Mucosa of stomach (tissue), 1 donor: Measurements from ENCODE around the gene RHO.
"Not testable (repeated sequence)": the region's sequence is repeated elsewhere in the genome, so short reads cannot be mapped to it uniquely, and the experiment has no call there.

Experiments used
- H3K27me3 ChIP-seq: one replicate; pipeline ENCODE4 v1.7.0; 2013; ENCODE audit warnings: mild to moderate bottlenecking, low read length; ENCODE audit not compliant: control insufficient read depth, insufficient read depth
- H3K36me3 ChIP-seq: one replicate; pipeline ENCODE4 v1.7.0; 2013; ENCODE audit warnings: low read length; ENCODE audit not compliant: control insufficient read depth, insufficient read depth
- H3K4me1 ChIP-seq: one replicate; pipeline ENCODE4 v1.7.0; 2013; ENCODE audit warnings: mild to moderate bottlenecking, low read length; ENCODE audit not compliant: control insufficient read depth, insufficient read depth
- H3K4me3 ChIP-seq: one replicate; pipeline ENCODE4 v1.7.0; 2013; ENCODE audit warnings: low read length
- H3K9ac ChIP-seq: one replicate; pipeline ENCODE4 v1.7.0; 2013; ENCODE audit warnings: mild to moderate bottlenecking, low read length, moderate library complexity
- H3K9me3 ChIP-seq: one replicate; pipeline ENCODE4 v1.7.0; 2013; ENCODE audit warnings: mild to moderate bottlenecking, low read length, moderate library complexity; ENCODE audit not compliant: control insufficient read depth
- donor health status: Pancreatic carcinoma.

RHO gene

GRCh38 chr3:129528589-129529100, at the start of gene RHO:
Gene RHO, plus strand, starts transcription at chr3:129528639. Its CDS starts 95 bp downstream, at chr3:129528734.
- no peaks in the 10 kb centered on the region for H3K9me3 ChIP-seq
- no peaks in the 10 kb centered on the region for H3K27me3 ChIP-seq
- no peaks in the 10 kb centered on the region for H3K36me3 ChIP-seq
- H3K4me3 ChIP-seq, result no peak within 1 kb of the TSS
- no peak within 1 kb of the TSS for H3K9ac ChIP-seq
- peaks cover 5% of the 10 kb centered on the region for H3K4me1 ChIP-seq

DNA sequence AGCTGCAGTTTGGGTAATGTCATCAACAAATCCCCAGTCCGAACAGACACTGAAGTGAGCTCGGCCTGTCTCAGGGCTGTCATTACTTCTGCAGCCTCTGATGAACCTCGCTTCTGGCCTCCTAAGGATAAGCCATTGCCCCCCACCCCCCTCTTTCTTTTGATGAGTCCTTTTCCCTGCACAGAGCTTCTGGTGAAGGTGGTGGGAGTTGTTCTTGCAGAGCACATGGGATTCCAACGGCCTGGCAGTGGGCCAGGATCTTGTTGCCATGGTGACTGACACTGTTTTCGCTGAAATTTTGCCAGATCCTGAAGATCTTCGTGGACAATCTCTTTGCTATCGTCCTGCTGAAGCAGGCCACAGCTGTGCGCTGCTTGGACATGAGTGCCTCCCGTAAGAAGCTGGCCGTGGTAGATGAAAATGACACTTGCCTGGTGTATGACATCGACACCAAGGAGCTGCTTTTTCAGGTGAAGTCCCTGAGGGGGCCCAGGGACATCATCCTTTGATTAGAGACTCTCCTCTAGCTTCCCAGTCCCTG, 47.1 kb upstream of the RHO start:
- H3K9me3 ChIP-seq, H3K27me3 ChIP-seq, H3K4me1 ChIP-seq, H3K9ac ChIP-seq, H3K4me3 ChIP-seq, H3K36me3 ChIP-seq: not testable (repeated sequence)

DNA sequence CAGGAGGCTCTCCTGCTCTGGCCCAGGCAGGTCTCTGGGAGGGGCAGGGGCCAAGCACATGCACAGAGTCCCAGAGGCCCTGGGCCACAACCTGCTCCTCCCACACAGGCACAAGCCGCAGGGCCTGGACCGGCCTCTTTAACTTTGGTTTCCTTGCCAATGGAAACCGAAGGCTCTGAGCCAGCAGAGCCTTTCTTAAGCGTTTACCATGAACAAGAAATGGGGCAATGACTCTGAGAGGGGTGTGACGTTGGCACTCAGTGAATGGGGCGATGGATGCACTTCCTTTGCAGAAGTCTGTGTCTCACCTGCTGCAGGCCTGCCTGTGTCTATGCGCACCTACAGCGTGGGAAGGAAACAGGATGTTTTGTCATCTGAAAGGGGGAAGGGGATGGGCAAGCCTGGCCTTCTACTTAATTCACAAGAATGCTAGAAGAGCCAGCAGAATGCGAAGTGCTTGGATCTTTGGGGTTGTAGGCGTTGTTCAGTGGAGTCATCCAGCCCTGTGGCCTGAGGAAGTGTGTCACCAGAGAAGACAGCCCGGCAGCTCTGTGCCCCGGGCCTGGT, 46.6 kb upstream of the RHO start:
- no peaks in the 10 kb centered on the region for H3K4me1 ChIP-seq
- H3K27me3 ChIP-seq, result no peaks in the 10 kb centered on the region
- H3K36me3 ChIP-seq, result peaks cover 6% of the 10 kb centered on the region
- H3K9ac ChIP-seq, result no peak overlapping the region
- no peaks in the 10 kb centered on the region for H3K9me3 ChIP-seq
- no peak overlapping the region for H3K4me3 ChIP-seq

- no peak overlapping the region for H3K9ac ChIP-seq
- H3K36me3 ChIP-seq, result peaks cover 6% of the 10 kb centered on the region
- no peaks in the 10 kb centered on the region for H3K9me3 ChIP-seq
Measured at GRCh38 chr3:129482721-129483120, 45.7 kb upstream of the RHO start.

DNA sequence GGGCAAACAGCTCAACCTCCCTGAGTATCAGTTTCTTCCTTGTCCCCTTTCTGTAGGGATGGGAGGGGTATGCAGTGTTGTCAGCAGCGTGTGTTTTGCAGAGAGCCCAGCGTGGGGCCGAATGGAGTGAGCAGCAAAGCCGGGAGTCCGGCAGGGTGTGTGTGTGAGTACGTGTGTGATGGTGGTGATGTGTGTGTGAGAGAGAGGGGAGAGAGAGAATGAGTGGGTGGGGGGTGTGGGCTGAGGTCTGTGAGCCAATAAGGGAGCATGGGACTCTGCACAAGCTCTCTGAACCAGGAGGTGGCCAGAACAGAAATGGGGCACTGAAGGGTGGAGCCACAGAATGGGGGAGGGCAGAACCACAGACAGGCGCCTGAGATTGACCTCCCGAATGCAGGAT, 44.6 kb upstream of the RHO start:
- no peaks in the 10 kb centered on the region for H3K4me1 ChIP-seq
- H3K9me3 ChIP-seq, result no peaks in the 10 kb centered on the region
- no peak overlapping the region for H3K9ac ChIP-seq
- H3K36me3 ChIP-seq, result peaks cover 6% of the 10 kb centered on the region
- H3K27me3 ChIP-seq, result no peaks in the 10 kb centered on the region
- H3K4me3 ChIP-seq, result no peak overlapping the region

More at GRCh38 chr3:129482721-129483120, 45.7 kb upstream of the RHO start:
- H3K4me1 ChIP-seq, result no peaks in the 10 kb centered on the region
- no peaks in the 10 kb centered on the region for H3K27me3 ChIP-seq
- H3K4me3 ChIP-seq, result no peak overlapping the region

GRCh38 chr3:129485146-129485545, 43.3 kb upstream of the RHO start:
- H3K4me3 ChIP-seq, H3K36me3 ChIP-seq, H3K9ac ChIP-seq, H3K9me3 ChIP-seq, H3K4me1 ChIP-seq, H3K27me3 ChIP-seq: not testable (repeated sequence)

- Histone ChIP-seq H3K9ac (no peak overlapping the region), H3K27me3 (no peaks in the 10 kb centered on the region), H3K9me3 (no peaks in the 10 kb centered on the region), H3K4me1 (no peaks in the 10 kb centered on the region), H3K36me3 (no peaks in the 10 kb centered on the region), H3K4me3 (no peak overlapping the region)
Measured at GRCh38 chr3:129485721-129486663, 42.4 kb upstream of the RHO start.

DNA sequence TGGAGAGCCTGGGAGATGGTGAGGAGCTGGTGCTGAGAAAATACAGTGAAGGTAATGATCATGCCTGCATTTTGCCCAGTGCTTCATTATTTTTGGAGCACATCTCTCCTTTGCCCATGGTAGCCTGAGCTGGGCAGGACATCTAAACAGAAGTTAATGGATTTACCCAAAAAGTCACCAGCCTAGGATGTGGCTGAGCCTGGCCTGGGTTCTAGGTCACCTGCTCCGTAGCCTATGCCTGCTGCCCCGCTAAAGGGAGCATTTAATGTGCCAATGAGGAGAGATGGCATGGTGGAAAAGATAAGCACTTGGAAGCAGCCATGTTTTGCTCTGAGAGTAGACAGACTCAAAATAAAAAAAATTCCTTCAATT, 41.8 kb upstream of the RHO start:
- Histone ChIP-seq H3K4me1 (no peaks in the 10 kb centered on the region), H3K9ac (no peak overlapping the region), H3K27me3 (no peaks in the 10 kb centered on the region), H3K9me3 (no peaks in the 10 kb centered on the region), H3K4me3 (no peak overlapping the region), H3K36me3 (no peaks in the 10 kb centered on the region)

DNA sequence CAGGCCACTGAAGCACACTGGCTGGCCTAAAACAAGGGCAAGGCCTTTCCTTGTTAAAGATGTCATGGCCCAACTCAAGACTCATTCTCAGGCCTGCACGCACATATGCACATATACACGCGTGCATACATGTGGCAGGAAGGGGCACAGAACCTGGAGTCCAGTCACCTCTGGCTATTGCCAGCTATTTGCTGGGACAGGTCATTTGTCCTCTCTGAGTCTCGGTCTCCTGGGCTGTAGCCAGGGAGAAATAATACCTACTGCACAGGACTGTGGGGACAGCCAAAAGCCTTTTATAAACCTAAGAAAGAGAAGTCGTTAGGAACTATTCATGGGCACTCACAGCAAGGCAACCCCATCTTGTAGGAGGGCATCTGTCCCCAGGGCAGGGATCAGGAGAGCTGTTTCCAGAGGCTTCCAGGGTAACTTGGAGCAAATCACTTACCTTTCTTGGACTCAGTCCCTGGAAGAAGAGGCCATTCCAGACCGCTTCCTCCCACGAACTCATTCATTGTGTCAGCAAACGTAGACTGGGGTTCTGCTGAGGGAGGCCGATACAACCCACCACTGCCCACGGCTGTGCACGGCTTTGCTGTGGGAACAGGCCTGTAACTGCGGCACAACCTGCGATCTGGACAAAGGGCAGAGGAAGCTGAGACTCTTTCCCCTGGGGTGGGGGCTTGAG, 41.1 kb upstream of the RHO start:
- Histone ChIP-seq H3K36me3 (no peaks in the 10 kb centered on the region), H3K4me1 (no peaks in the 10 kb centered on the region), H3K4me3 (no peak overlapping the region), H3K9ac (no peak overlapping the region), H3K27me3 (no peaks in the 10 kb centered on the region), H3K9me3 (no peaks in the 10 kb centered on the region)

DNA sequence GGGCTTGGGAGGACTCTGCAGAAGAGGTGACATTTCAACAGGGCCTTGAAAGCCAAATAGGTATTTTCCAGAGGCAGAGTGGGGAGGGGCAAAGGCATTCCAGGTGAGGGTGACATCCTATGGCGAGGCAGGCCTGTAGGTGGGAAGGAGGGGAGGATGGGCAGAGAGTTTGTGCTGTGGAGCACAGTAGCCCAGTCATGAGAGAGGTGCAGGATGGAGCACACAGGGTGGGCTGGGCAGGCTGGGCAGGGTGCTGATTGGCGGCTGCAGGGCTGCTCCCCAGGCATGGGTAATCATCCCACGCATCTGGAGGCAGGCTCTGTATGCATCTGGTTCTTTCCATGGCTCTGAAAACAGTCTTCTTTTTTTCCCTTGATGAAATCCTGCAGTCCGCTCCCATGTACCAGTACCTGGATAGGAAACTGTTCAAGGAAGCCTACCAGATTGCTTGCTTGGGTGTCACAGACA, 40.5 kb upstream of the RHO start:
- H3K4me3 ChIP-seq, H3K9ac ChIP-seq, H3K27me3 ChIP-seq, H3K9me3 ChIP-seq, H3K4me1 ChIP-seq, H3K36me3 ChIP-seq: not testable (repeated sequence)

- not testable (repeated sequence) for H3K9ac ChIP-seq, H3K27me3 ChIP-seq, H3K4me1 ChIP-seq, H3K4me3 ChIP-seq, H3K36me3 ChIP-seq, H3K9me3 ChIP-seq
Measured at GRCh38 chr3:129489258-129489657, 39.2 kb upstream of the RHO start.

DNA sequence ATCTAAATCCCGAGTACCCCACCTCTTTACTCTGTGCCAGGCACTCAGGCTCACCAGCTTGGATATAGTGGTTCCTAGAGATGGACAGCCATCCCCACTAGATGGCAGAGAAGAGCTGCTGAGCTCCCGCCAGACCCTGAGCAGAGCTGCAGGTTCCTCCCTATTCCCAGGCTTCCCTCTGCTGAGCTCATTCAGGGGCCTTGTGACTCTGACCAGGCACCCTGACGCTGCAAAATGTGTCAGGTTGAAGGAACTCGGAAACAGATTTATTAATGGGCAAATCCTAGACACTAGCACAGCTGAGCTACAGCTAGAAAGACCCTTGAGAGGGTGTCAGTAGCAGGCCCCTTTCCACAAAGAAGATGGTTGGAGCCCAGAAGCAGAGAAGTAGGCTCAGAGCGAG, 38.2 kb upstream of the RHO start:
- no peak overlapping the region for H3K9ac ChIP-seq
- H3K36me3 ChIP-seq, result peaks cover 7% of the 10 kb centered on the region
- no peaks in the 10 kb centered on the region for H3K4me1 ChIP-seq
- H3K27me3 ChIP-seq, result no peaks in the 10 kb centered on the region
- H3K9me3 ChIP-seq, result no peaks in the 10 kb centered on the region
- no peak overlapping the region for H3K4me3 ChIP-seq
